BJ (cell line): ENCODE measurements around the gene THRSP. TPM values are rescaled to one million over a fixed set of nuclear protein-coding genes. Genes with fewer than 3 reads are reported as not detected.

Source experiments
- CTCF ChIA-PET: fragments of 350-600 bp; formaldehyde crosslinking; extraction: SDS; loops from one replicate; lab custom pipeline; 2021; ENCODE audit warnings: antibody characterized with exemption, inconsistent platforms; lab: Yijun Ruan, JAX
- POLR2A ChIA-PET: fragments of 300-600 bp; sonication (Branson Sonifier 250); formaldehyde crosslinking; extraction: SDS; loops from one replicate; lab custom pipeline; 2021; ENCODE audit warnings: antibody characterized with exemption; lab: Charles Lee
- DNase-seq: peaks from one replicate; pipeline ENCODE4 v3.0.0-alpha.2; 2011; ENCODE audit warnings: low read depth
- H3K27me3 ChIP-seq: 2 replicates; pipeline ENCODE4 v1.6.0; 2011; ENCODE audit warnings: low read length; ENCODE audit not compliant: control insufficient read depth, insufficient read depth
- H3K36me3 ChIP-seq: 2 replicates; pipeline ENCODE4 v1.5.1; 2011; ENCODE audit warnings: low read length; ENCODE audit not compliant: control insufficient read depth, insufficient read depth
- H3K4me3 ChIP-seq: 2 replicates; pipeline ENCODE4 v1.5.1; 2011; ENCODE audit warnings: low read depth, mild to moderate bottlenecking, control low read depth, low read length
- polyA plus RNA-seq: library from polyadenylated mRNA; depleted of rRNA; stranded (reverse); fragments of >200 nt; gene quantifications from 2 replicates; pipeline ENCODE4 v1.2.3, GENCODE V29; 2011
- TF ChIP-seq, protein P1 (sequence below): IDR thresholded peaks from 2 replicates; pipeline ENCODE4 v1.5.1; 2011; ENCODE audit warnings: low read depth, mild to moderate bottlenecking, control low read depth, inconsistent platforms, low read length, moderate library complexity; ENCODE audit not compliant: insufficient read depth

Gene THRSP
- polyA plus RNA-seq, 1 experiment, result not detected

DNA sequence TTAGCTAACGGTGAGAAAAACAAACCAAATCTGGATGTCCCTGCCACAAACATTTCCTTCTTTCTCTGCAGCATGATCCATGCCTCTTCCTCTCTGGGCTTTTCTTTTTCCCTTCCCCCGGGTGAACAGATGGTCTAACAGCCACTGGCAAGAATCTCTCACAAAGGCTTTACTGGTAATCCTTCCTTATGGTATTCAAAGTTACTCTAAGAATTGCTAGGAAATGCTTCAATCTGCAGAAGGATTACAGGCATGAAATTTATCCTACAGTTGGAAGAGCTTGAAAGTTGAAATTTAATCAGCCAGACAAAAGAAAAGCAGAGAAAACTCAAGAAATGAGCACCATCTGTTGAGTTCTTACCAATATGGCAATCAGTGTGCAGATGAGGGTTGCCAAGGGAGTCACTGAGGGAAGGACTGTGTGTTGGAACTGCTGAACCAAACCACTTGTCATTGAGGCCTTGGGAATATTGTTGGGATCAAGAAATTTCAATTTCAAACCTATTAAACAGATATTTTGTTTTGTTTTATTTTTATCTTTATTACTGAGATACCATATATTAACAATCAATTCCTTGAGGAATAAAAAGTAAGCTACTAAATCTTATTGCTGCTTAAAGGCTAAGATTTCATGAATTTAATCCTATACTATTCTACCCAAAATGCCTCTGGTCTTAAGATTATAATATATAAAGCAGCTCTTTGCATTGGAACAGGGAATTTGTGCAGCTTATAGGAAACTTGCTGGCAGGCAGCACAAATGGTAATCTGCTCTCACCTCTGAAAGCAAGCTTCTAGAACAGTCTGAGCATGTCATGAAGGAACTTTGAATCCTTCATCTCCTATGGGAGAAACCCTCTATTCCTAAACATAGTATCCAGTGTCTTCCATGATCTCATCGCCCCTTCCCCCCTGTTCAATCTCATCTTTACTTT lies 45.7 kb downstream of the THRSP start:
- H3K4me3 ChIP-seq, result no peak overlapping the region
- peaks cover 2% of the 10 kb centered on the region; the same call in 1 of the 2 replicates for H3K36me3 ChIP-seq
- TF ChIP-seq, protein P1, sequence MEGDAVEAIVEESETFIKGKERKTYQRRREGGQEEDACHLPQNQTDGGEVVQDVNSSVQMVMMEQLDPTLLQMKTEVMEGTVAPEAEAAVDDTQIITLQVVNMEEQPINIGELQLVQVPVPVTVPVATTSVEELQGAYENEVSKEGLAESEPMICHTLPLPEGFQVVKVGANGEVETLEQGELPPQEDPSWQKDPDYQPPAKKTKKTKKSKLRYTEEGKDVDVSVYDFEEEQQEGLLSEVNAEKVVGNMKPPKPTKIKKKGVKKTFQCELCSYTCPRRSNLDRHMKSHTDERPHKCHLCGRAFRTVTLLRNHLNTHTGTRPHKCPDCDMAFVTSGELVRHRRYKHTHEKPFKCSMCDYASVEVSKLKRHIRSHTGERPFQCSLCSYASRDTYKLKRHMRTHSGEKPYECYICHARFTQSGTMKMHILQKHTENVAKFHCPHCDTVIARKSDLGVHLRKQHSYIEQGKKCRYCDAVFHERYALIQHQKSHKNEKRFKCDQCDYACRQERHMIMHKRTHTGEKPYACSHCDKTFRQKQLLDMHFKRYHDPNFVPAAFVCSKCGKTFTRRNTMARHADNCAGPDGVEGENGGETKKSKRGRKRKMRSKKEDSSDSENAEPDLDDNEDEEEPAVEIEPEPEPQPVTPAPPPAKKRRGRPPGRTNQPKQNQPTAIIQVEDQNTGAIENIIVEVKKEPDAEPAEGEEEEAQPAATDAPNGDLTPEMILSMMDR, result no peak
- no peak for DNase-seq
- ChIA-PET POLR2A (no interaction called here), CTCF (interaction anchor here (0.6 kb wide), 1 partner anchor 38 kb away, joined by 4 read pairs; no protein-coding TSS in a partner anchor)
- H3K27me3 ChIP-seq, result no peaks in the 10 kb centered on the region

GRCh38 chr11:78110351-78110750 lies 46.7 kb downstream of the THRSP start:
- ChIA-PET POLR2A (no interaction called here), CTCF (no interaction called here)
- DNase-seq, result no peak
- no peaks in the 10 kb centered on the region for H3K27me3 ChIP-seq
- peaks cover 2% of the 10 kb centered on the region; the same call in 1 of the 2 replicates for H3K36me3 ChIP-seq
- H3K4me3 ChIP-seq, result no peak overlapping the region
- TF ChIP-seq, protein P1, result no peak

GRCh38 chr11:78110830-78111229 lies 47.2 kb downstream of the THRSP start:
- H3K4me3 ChIP-seq, result no peak overlapping the region
- no peak for DNase-seq
- POLR2A ChIA-PET, result no interaction called here
- no peaks in the 10 kb centered on the region for H3K27me3 ChIP-seq
- H3K36me3 ChIP-seq, result peaks cover 2% of the 10 kb centered on the region; the same call in 1 of the 2 replicates
- CTCF ChIA-PET, result no interaction called here
- TF ChIP-seq, protein P1, result no peak

DNA sequence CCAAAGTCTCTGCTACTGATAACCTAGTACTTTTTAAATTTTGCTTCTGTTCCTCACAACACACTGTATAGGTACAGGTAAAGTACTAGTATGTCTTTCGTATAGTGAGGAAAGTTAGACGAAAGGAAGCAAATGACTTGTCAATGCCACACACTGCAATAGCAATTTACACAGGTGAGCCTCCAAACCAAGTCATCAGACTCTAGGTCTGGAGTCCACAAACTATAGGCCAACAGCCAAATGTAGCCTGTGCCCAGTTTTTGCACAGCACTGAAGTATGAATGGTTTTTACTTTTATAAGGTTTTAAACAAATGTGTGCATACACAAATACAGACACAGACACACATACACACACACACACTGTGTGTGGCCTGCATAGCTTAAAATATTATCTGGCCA lies 47.6 kb downstream of the THRSP start:
- POLR2A ChIA-PET, result no interaction called here
- peaks cover 2% of the 10 kb centered on the region; the same call in 1 of the 2 replicates for H3K36me3 ChIP-seq
- no peak for DNase-seq
- TF ChIP-seq, protein P1, result no peak
- no peaks in the 10 kb centered on the region for H3K27me3 ChIP-seq
- CTCF ChIA-PET, result no interaction called here
- H3K4me3 ChIP-seq, result no peak overlapping the region

DNA sequence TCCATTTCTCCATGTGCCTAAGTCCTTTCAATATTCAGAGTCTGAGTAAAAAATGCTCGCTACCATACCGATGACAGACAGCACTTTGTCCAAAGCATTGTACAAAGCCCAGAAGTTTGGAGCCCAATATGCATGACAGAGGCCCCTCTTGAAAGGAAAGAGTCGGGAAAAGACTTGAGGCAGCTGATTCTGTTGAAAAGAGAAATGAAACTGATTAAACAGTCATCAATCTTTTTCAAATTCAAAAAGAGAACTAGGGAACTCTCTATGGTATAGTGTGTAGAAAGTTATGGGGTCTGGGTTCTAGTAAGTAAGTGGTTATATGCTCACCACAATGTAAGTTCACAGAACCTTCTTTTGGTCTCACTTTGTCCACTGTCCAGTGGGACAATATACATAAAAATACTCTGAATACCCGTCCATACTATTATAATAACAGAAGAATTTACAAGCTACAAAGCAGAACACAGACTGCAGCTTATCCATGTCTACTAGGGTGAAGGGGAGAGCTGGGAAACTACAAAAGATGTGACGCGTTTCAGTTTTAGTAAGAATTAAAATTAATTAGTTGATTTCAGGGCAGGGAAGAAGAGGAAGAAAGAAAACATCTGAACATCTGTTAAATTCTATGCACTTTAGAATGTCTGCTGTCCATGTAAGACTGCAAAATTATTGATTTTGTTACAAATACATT lies 49.1 kb downstream of the THRSP start:
- H3K4me3 ChIP-seq, result no peak overlapping the region
- TF ChIP-seq, protein P1, result no peak
- H3K27me3 ChIP-seq, result no peaks in the 10 kb centered on the region
- no peak for DNase-seq
- H3K36me3 ChIP-seq, result peaks cover 2% of the 10 kb centered on the region; the same call in 1 of the 2 replicates
- POLR2A ChIA-PET, result interaction anchor here (0.6 kb wide), 1 partner anchor 1193 kb away, joined by 4 read pairs; no protein-coding TSS in a partner anchor
- CTCF ChIA-PET, result no interaction called here
